ENCODE measurements around the gene VTI1A.

- no peak for TF ChIP-seq MAX (IDR thresholded peaks at IDR 0.05; ENCODE audit: low read depth)
- no peak for TF ChIP-seq CTCF (IDR thresholded peaks at IDR 0.05)
- TF ChIP-seq SMC3 (IDR thresholded peaks at IDR 0.05; ENCODE audit: low read depth, low read length), result no peak
- no peak for TF ChIP-seq YY1 (IDR thresholded peaks at IDR 0.05; ENCODE audit: low read depth)
- no peak for TF ChIP-seq RAD21 (IDR thresholded peaks at IDR 0.05; ENCODE audit: low read length)
- TF ChIP-seq JUND (IDR thresholded peaks at IDR 0.05), result no peak
- no peak for TF ChIP-seq EP300 (IDR thresholded peaks at IDR 0.05; ENCODE audit: borderline replicate concordance in 1 of 2, low read depth in 1 of 2, low read length in 1 of 2)
- no peak for TF ChIP-seq POLR2AphosphoS5 (IDR thresholded peaks at IDR 0.05; ENCODE audit: low read depth, low read length)
- no peak for TF ChIP-seq CHD2 (IDR thresholded peaks at IDR 0.05; ENCODE audit: low read length, partially characterized antibody)
- TF ChIP-seq FOXM1 (IDR thresholded peaks at IDR 0.05; ENCODE audit: low read depth), result no peak
- no peak for TF ChIP-seq TEAD4 (IDR thresholded peaks at IDR 0.05; ENCODE audit: borderline replicate concordance, insufficient read depth)
- TF ChIP-seq, protein P1, sequence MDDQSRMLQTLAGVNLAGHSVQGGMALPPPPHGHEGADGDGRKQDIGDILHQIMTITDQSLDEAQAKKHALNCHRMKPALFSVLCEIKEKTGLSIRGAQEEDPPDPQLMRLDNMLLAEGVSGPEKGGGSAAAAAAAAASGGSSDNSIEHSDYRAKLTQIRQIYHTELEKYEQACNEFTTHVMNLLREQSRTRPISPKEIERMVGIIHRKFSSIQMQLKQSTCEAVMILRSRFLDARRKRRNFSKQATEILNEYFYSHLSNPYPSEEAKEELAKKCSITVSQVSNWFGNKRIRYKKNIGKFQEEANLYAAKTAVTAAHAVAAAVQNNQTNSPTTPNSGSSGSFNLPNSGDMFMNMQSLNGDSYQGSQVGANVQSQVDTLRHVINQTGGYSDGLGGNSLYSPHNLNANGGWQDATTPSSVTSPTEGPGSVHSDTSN (IDR thresholded peaks at IDR 0.05), result no peak
These were observed 208.7 kb downstream of the VTI1A start for GRCh38 chr10:112655722-112656121.
